Neutrophil (primary cell): ENCODE results near the gene VSTM2B.

Experiments
- H3K27ac ChIP-seq: fragments of 200-600 bp; sonication (generic); 2 replicates; pipeline ENCODE4 v1.5.1; 2016; ENCODE audit warnings: mild to moderate bottlenecking, moderate library complexity
- H3K27me3 ChIP-seq: fragments of 200-600 bp; sonication (generic); 2 replicates; pipeline ENCODE4 v1.6.0; 2016; ENCODE audit warnings: mild to moderate bottlenecking
- H3K36me3 ChIP-seq: fragments of 200-600 bp; sonication (generic); 2 replicates; pipeline ENCODE4 v1.5.1; 2017
- H3K4me1 ChIP-seq, 2 experiments: fragments of 200-600 bp in 1 of 2; sonication (generic) in 1 of 2; 1 replicate in 1 of 2; 2 replicates in 1 of 2; pipeline versions ENCODE4 v1.5.1 to v1.6.1; 2013 to 2016; ENCODE audit warnings: low read depth in 1 of 2, low read length in 1 of 2, mild to moderate bottlenecking in 1 of 2, moderate library complexity in 1 of 2; ENCODE audit not compliant: control insufficient read depth in 1 of 2, insufficient read depth in 1 of 2
- H3K4me3 ChIP-seq, 2 experiments: fragments of 200-600 bp in 1 of 2; sonication (generic) in 1 of 2; 1 replicate in 1 of 2; 2 replicates in 1 of 2; pipeline ENCODE4 v1.5.1; 2013 to 2016; ENCODE audit warnings: low read depth in 1 of 2, low read length in 1 of 2, mild to moderate bottlenecking in 1 of 2, moderate library complexity in 1 of 2
- H3K9me3 ChIP-seq: fragments of 200-600 bp; sonication (generic); 2 replicates; pipeline ENCODE4 v1.5.1; 2016
- TF ChIP-seq, protein P1 (sequence below): fragments of 200-600 bp; sonication (generic); IDR thresholded peaks from 2 replicates; pipeline ENCODE4 v1.5.1; 2016; ENCODE audit warnings: antibody characterized with exemption

The VSTM2B gene

DNA sequence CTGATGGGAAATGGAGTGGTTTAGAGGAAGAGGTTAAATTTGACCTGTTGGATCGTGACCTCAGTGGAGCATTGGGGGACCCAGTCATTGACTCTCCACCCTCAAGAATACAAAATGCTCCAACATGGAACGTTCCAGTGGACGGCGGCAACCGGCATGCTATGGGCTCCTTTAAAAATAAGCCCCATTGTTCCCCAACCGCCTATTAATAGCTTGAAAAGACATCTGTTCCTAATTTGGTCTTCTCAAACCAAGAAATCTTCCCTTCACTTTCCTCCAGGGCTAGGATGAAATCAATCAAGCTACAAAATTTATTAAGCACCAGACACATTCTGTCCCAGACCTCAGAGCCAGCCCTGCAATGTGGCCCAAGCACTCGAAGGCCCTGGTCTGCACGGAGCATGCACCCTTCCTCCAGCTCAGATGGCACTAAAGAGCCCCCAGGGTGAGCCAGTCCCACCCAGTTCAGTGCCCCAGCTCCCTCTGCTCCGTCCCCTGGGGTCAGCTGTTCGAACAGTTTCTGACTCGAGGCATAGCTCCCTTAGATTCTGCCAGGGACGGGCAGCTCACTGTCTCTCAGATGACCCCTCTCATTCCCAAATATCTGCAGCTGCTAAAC, 22.5 kb upstream of the VSTM2B start:
- Histone ChIP-seq H3K4me1 (no peaks in the 10 kb centered on the region), H3K9me3 (no peaks in the 10 kb centered on the region), H3K27me3 (no peaks in the 10 kb centered on the region), H3K4me3 (no peak overlapping the region), H3K27ac (no peak overlapping the region), H3K36me3 (no peaks in the 10 kb centered on the region)
- TF ChIP-seq, protein P1, sequence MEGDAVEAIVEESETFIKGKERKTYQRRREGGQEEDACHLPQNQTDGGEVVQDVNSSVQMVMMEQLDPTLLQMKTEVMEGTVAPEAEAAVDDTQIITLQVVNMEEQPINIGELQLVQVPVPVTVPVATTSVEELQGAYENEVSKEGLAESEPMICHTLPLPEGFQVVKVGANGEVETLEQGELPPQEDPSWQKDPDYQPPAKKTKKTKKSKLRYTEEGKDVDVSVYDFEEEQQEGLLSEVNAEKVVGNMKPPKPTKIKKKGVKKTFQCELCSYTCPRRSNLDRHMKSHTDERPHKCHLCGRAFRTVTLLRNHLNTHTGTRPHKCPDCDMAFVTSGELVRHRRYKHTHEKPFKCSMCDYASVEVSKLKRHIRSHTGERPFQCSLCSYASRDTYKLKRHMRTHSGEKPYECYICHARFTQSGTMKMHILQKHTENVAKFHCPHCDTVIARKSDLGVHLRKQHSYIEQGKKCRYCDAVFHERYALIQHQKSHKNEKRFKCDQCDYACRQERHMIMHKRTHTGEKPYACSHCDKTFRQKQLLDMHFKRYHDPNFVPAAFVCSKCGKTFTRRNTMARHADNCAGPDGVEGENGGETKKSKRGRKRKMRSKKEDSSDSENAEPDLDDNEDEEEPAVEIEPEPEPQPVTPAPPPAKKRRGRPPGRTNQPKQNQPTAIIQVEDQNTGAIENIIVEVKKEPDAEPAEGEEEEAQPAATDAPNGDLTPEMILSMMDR = no peak

DNA sequence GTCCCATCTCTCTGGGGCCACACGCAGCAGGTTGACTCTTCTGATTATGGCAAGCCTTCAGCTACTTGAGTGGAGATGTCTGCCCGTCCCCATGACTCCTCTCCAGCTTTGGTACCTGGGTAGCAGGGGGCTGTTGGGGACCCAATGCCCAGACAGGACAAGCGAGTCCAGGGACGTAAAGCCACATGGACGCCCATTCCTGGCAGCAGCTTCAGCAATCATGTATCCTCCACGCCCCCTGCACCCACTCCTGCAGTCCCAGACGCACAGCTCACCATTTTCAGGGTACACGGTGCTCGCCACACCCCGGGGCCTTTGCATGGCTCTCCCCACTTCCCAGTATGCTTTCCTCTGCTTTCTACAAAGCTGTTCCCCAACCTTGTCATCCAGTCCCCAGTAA, 22.0 kb upstream of the VSTM2B start:
- Histone ChIP-seq H3K4me3 (no peak overlapping the region), H3K36me3 (no peaks in the 10 kb centered on the region), H3K9me3 (no peaks in the 10 kb centered on the region), H3K4me1 (no peaks in the 10 kb centered on the region), H3K27me3 (no peaks in the 10 kb centered on the region), H3K27ac (no peak overlapping the region)
- TF ChIP-seq, protein P1 = no peak

DNA sequence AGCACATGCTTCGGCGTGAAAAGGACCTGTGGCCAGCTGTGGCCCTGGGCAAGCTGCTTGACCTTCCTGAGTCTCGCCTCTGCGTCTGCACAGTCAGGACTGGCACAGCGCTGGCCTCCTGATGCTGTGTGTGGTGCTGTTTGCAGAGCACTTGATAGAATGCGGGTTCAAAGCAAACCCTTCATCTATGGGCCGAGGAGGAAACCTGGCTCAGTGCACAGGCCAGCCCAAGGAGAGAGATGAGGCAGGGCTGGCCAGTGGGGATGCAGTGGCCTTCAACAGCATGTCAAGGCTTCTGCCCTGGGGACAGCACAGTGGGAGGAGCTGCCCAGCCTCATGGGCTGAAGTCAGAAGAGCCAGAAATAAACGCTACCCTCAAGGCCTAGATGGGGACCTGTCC, 21.3 kb upstream of the VSTM2B start:
- H3K27me3 ChIP-seq = no peaks in the 10 kb centered on the region
- H3K27ac ChIP-seq = no peak overlapping the region
- H3K4me3 ChIP-seq = no peak overlapping the region
- H3K9me3 ChIP-seq = no peaks in the 10 kb centered on the region
- no peaks in the 10 kb centered on the region for H3K4me1 ChIP-seq
- no peaks in the 10 kb centered on the region for H3K36me3 ChIP-seq
- TF ChIP-seq, protein P1 = no peak

DNA sequence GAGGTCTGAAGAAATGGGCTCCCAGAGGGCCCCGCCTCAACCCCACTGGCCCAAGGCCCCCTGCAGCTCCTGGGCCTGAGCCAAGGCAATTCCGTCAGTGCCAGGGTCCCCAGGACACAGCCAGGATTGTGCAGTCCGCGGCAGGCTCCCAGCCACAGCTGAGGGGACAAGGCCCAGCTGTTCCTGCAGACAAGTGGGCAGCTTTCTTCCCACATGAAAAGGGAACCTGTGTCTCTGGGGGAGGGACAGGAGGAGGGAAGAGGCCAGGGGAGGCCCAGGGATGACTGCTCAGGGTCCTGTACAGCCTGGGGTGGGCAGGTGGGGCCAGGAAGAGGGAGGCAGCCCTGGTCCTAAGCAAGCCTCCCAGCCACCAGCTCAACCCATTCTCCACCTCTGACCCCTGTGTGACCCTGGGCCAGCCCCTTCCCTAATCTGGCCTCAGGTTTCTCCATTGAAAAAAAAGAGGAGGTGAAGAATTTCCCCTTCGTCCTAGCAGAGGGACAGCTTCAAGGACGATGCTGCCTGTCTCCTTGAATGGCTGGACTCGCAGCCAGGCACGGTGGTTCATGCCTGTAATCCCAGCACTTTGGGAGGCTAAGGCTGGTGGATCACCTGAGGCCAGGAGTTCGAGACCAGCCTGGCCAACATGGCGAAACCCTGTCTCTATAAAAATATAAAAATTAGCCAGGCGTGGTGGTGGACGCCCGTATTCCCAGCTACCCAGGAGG, 20.5 kb upstream of the VSTM2B start:
- no peak overlapping the region for H3K4me3 ChIP-seq
- no peaks in the 10 kb centered on the region for H3K4me1 ChIP-seq
- H3K36me3 ChIP-seq = no peaks in the 10 kb centered on the region
- H3K27me3 ChIP-seq = no peaks in the 10 kb centered on the region
- H3K27ac ChIP-seq = no peak overlapping the region
- TF ChIP-seq, protein P1 = no peak
- H3K9me3 ChIP-seq = no peaks in the 10 kb centered on the region

DNA sequence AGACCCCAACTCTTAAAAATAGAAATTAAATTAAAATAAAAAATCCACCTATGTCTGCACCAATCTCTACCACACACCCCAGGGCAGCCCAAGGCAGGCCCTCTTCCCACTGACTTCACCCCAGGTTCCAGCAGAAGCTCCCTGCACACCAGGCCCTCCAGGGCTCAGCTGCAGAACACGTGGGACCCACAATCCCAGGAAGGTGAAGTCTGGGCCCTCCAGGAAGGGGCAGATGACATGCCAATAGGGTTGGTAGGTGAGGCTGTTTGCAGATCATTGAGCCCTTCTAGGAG, 19.2 kb upstream of the VSTM2B start:
- Histone ChIP-seq H3K27ac (no peak overlapping the region), H3K27me3 (no peaks in the 10 kb centered on the region), H3K9me3 (no peaks in the 10 kb centered on the region), H3K4me1 (no peaks in the 10 kb centered on the region), H3K4me3 (no peak overlapping the region), H3K36me3 (no peaks in the 10 kb centered on the region)
- TF ChIP-seq, protein P1 = no peak
